D721Med (cell line): ENCODE measurements around the gene MAP4.

Experiments used
- DNase-seq: peaks from one replicate; pipeline ENCODE4 v3.0.0; 2011; ENCODE audit warnings: low spot score; ENCODE audit not compliant: insufficient read length
- FAIRE-seq: peaks from 2 replicates; lab custom pipeline; 2011; peaks lifted over from hg19 to GRCh38; lab: Jason Lieb, UNC
- TF ChIP-seq, protein P1 (sequence below): IDR thresholded peaks from 2 replicates; pipeline ENCODE4 v1.5.1; 2012; ENCODE audit warnings: mild to moderate bottlenecking, control low read depth; ENCODE audit not compliant: insufficient read depth; ENCODE audit errors: missing control alignments

The MAP4 gene

DNA sequence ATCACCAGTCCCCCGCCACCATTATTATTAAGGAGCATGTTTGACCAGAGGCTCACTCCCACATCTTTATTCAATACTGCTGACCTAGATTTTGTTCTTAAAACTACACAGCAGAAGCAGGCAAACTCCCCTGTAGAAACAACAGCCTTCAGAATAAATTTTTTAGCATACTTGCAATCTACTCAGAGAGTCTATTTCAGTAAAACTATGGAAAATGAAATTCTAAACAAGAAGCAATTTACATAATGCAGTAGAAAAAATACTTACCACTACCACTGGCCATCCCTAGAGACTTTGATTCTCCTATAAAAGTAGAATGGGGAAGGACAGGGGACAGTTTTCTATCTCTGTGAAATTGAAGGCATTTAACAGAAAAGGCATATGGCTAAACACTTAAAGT, 76.0 kb downstream of the MAP4 start:
- FAIRE-seq: no peak
- TF ChIP-seq, protein P1, sequence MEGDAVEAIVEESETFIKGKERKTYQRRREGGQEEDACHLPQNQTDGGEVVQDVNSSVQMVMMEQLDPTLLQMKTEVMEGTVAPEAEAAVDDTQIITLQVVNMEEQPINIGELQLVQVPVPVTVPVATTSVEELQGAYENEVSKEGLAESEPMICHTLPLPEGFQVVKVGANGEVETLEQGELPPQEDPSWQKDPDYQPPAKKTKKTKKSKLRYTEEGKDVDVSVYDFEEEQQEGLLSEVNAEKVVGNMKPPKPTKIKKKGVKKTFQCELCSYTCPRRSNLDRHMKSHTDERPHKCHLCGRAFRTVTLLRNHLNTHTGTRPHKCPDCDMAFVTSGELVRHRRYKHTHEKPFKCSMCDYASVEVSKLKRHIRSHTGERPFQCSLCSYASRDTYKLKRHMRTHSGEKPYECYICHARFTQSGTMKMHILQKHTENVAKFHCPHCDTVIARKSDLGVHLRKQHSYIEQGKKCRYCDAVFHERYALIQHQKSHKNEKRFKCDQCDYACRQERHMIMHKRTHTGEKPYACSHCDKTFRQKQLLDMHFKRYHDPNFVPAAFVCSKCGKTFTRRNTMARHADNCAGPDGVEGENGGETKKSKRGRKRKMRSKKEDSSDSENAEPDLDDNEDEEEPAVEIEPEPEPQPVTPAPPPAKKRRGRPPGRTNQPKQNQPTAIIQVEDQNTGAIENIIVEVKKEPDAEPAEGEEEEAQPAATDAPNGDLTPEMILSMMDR: no peak

DNA sequence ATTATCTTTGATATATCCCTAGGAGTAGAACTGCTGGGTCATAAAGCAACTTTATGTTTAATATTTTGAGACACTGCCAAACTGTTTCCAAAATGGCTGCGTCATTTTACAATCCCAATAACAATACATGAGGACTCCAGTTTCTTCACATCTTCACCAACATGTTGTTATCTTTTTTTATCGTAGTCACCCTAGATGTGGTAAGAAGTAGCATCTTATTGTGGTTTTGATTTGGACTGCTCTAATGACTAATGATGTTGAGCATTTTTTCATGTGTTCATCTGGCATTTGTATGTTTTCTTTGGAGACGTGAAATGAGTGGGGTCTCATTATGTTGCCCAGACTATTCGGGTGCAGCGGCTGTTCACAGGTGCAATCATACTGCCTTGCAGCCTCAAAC, 83.8 kb downstream of the MAP4 start:
- FAIRE-seq: no peak
- DNase-seq: no peak
- TF ChIP-seq, protein P1: no peak

More for the DNA sequence above, 76.0 kb downstream of the MAP4 start:
- no peak for DNase-seq

DNA sequence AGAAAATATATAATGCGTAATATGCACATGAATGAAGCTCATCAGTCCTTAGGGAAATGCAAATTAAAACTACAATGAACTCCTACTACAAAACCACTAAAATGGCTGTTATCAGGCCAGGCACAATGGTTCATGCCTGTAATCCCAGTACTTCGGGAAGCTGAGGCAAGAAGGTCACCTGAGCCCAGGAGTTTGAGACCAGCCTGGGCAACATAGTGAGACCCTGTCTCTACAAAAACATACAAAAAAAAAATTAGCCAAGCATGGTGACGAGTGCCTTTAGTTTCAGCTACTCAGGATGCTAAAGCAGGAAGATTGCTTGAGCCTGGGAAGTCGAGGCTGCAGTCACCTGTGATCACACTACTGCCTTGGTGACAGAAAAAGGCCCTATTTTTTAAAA, 85.2 kb downstream of the MAP4 start:
- TF ChIP-seq, protein P1: no peak
- FAIRE-seq (no peak), DNase-seq (no peak)

DNA sequence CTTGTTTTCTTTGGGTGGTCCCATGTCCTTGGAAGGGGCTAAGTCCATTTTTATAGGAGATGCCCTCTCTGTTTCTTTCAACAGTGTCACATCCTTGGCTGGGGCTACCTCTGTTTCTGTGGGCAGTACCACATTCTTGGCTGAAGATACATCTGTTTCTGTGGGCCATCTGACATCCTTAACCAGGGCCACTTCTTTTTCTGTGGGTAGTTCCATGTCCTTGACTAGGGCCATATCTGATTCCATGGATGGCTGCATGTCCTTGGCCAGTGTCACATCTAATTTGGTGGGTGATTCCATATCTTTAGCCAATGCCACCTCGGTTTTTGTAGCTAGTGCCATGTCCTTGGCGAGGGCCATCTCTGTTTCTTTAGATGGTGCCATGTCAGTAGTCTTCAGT, 99.5 kb downstream of the MAP4 start:
- DNase-seq: no peak
- no peak for FAIRE-seq
- TF ChIP-seq, protein P1: no peak

DNA sequence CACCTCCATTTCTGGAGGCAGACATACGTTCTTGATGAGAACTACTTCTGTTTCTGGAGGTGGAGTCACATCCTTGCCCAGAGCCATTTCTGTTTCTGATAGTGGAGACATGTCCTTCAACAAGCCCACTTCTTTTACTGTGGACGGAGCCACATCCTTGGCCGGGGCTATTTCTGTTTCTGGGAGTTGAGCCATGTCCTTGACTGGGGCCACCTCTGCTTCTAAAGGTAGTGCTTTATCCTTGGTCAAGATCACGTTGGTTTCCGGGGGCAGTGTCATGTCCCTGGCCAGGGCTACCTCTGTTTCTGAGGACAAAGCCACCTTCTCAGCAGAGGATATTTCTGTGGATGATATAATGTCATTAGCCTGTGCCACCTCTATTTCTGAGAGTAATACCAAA, 100.0 kb downstream of the MAP4 start:
- TF ChIP-seq, protein P1: no peak
- DNase-seq (no peak), FAIRE-seq (no peak)

DNA sequence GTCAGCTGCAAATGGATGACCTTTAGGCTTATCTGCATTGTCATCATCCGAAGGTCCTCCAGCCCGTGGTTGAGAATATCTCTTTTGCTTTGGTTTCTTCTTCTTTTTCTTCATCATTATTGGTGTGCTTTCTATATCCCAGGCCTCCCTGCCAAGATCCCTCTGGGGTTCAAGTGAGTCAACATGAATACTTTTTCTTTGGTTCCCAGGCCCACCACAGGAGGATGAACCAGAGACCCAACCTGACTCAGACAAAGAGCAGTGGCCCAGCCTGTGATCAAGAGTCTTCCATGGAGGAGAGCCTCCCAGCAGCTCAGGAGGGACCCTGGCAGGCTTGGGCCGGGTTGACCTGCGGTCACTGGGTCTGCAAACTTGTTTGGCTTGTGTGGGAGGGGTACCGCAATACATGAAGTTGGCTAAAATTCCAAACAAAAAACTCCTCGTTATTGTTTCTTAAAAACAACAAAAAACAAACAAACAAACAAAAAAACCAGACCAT, 104.2 kb downstream of the MAP4 start:
- no peak for DNase-seq
- TF ChIP-seq, protein P1: no peak
- FAIRE-seq: no peak

DNA sequence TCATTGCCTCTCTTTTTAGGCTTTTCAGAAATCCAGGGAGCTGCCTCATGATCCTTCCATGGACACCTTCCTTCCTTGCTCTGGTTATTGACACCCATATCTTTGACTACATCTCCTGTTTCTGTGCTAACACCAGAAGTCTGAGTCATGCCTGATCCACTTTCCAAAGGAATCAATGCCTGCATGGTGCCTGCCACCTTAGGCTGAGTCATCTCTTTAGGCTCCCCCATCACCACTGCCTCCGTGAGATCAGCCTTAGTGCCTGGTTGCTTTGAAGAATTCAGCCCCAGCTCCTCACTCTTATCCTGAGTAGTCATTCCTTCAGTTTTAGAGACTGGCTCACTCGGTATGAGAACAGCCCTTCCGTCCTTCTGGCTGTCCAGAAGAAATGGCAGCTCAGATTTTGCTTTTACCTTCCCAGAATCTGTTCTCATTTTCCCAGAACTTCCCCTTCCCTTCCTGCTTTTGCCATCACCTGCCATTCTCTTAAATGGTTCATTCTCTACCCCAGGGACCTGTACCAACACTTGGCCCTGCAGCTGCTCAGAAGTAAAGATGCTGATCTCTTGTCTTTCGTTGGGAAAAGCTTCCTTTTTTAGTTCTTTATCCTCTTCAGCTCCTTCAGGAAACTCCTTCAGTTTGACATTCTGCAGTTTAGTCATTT, 105.3 kb downstream of the MAP4 start:
- no peak for FAIRE-seq
- DNase-seq: no peak

More for the DNA sequence above, 105.3 kb downstream of the MAP4 start:
- TF ChIP-seq, protein P1: no peak
